Measurements from ENCODE around the gene MPP2.
"Not testable (repeated sequence)": the region's sequence is repeated elsewhere in the genome, so short reads cannot be mapped to it uniquely, and the experiment has no call there.

The MPP2 gene, protein sequence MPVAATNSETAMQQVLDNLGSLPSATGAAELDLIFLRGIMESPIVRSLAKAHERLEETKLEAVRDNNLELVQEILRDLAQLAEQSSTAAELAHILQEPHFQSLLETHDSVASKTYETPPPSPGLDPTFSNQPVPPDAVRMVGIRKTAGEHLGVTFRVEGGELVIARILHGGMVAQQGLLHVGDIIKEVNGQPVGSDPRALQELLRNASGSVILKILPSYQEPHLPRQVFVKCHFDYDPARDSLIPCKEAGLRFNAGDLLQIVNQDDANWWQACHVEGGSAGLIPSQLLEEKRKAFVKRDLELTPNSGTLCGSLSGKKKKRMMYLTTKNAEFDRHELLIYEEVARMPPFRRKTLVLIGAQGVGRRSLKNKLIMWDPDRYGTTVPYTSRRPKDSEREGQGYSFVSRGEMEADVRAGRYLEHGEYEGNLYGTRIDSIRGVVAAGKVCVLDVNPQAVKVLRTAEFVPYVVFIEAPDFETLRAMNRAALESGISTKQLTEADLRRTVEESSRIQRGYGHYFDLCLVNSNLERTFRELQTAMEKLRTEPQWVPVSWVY

GRCh38 chr17:43907425-43907981 is at the start of gene MPP2:
Gene MPP2 (minus strand): TSS chr17:43907536. CDS start chr17:43904460, 3,076 bp downstream.
- DNase-seq: peak; percentile 50 to 96 (median 75)

GRCh38 chr17:43956222-43956621 is 48.9 kb upstream of the MPP2 start:
- no peak for DNase-seq

- no peak for DNase-seq
Observed at GRCh38 chr17:43953746-43954145, 46.4 kb upstream of the MPP2 start, which contains the start of gene PYY. Gene PYY (minus strand): TSS chr17:43953940. CDS start chr17:43953483, 457 bp downstream.

GRCh38 chr17:43952724-43953666 is 45.7 kb upstream of the MPP2 start:
- no peak for DNase-seq

DNA sequence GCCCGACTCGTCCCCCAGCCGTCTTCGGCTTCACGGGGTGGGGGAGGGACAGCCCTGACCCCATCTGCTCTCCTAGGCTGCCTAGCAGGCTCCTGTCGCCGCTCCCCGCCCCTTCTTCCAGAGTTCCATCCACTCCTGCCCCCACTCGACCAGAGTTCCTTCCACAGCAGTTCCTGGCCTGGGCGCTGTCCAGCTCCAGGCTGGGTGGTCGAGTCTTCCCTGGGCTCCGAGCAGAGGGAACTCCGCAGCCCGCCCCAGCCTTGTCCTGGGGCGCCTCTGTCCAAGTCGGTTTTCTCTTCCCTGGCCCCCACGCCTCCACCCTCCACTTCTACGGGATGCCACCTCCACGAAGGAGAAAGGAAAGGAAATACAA is 45.0 kb upstream of the MPP2 start:
- DNase-seq: no peak

DNA sequence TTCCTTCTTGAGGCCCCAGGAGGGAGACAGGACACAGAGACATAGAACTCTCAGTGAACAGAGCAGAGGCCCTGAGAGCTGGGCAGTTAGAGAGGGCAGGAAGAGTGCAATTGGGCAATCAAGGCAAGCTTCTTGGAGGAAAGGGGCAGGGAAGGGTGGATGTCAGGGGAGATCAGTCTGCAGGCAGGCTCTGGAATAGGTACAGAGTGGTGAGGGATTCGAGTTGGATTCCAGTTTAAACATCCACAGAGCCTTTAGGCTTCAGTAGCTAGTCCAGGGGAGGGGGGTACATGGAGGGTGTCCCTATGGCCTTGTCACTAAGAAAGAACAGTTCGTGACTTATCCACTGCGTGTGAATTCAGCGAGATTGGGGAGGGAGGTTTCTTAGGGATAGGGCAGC is 44.4 kb upstream of the MPP2 start:
- DNase-seq: no peak

DNA sequence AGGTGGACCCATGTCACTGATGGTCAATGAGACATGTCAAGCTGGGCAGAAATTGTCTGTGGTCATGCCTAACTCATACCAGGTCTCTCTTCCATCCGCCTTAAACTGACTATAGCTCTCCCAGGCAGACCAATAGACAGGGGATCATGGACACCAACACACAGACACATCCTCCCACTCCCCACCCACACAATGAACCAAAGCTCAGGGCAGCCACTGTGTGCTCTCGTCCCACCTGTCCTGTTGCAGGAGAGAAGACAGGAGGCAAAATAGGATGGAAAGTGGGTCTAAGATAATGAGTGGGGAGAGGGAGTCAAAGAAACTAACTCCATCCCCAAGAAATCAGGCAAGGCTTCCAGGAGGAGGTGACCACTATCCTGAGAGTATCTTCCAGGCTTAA is 43.2 kb upstream of the MPP2 start:
- no peak for DNase-seq

DNA sequence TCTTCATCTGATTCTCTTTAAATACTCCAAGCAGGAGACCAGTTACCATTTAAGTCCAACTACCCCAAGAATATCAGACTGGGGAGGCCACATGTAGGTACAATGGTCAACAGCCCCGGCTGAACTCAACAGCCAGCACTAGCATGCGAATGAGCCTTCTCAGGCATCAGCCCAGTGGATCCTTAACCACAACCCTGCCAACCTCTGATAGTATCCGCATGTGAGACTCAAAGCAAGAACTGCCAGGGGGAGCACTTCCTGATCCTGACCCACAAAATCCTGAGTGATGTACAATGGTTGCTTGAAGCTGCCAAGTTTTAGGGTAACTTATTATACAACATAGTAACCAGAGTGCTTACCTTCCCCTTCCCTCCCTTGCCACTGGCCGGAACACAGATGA is 42.4 kb upstream of the MPP2 start:
- no peak for DNase-seq

DNA sequence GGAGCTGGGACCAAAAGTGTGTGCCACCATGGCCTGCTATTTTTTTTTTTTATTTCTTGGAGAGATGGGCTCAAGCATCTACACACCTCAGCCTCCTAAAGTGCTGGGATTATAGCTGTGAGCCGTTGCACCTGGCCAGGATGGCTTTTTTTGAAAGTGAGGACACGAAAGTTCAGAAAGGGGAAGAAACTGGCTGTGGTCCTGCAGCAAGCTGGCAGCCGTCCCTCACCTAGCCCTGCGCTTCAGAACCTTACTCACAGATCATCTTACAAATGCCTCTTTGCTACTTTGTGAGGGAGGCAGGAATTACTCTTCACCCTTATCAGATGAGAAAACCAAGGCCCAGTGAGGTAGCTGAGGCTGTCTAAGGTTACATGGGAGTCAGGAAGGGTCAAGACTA is 39.4 kb upstream of the MPP2 start:
- no peak for DNase-seq

DNA sequence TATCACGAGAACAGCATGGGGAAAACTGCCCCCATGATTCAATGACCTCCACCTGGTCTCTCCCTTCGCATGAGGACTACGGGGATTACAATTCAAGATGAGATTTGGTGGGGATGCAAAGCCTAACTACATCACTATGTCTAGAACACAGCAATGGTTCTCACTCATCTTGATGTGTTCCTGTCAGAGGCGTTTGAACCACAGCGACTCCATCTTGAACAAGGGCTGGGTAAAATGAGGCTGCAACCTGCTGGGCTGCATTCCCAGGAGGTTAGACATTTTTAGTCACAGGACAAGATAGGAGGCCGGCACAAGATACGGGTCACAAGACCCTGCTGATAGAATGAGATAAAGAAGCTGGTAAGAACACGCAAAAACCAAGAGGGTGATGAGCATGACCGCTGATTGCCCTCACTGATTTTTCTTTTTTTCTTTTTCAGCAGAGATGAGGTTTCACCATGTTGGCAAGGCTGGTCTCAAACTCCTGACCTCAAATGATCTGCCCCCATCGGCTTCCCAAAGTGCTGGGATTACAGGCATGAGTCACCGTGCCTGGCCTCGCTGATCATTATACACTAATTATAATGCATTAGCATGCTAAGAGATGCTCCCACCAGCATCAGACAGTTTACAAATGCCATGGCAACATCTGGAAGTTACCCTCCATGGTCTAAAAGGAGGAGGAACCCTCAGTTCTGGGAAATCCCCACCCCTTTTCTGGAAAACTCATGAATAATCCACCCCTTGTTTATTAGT is 37.9 kb upstream of the MPP2 start:
- no peak for DNase-seq

DNA sequence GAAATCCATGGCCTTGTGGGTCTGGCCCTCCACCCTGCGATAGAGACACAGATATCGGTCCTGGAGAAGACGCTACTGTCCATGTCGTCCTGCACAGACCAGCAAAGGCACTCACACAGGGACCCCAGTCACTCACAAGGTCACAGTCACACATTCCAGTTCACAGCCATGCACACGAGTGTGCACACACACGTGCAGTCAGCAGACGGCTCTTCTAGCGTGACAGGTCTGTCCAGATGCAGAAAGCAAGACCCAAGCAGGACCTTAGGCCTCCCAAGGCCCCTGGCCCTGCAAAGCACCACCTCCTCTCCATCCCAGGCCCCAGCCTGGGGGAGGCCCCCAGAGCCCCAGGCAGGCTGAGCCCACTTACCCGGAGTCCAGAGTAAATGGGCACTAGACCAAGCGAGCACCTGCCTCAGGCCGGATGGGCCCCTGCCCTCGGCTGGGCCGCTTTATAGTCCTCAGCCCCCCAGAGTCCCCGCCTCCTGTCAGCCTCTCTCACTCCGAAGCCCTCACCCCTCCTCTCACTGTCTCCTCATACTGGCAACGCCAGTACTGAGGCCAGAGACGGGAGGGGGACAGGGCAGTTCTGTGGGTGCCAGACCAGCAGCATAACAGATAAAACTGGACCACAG is 34.8 kb upstream of the MPP2 start, which contains the start of gene PPY:
Gene PPY, minus strand, starts transcription at position 426 of the 635 bp plus-strand sequence. CDS start 822 bp downstream, outside the sequence.
- no peak for DNase-seq

GRCh38 chr17:43940630-43941029 is 33.3 kb upstream of the MPP2 start:
- peak in 2 of 51 donors; percentile 2 to 5 for DNase-seq

DNA sequence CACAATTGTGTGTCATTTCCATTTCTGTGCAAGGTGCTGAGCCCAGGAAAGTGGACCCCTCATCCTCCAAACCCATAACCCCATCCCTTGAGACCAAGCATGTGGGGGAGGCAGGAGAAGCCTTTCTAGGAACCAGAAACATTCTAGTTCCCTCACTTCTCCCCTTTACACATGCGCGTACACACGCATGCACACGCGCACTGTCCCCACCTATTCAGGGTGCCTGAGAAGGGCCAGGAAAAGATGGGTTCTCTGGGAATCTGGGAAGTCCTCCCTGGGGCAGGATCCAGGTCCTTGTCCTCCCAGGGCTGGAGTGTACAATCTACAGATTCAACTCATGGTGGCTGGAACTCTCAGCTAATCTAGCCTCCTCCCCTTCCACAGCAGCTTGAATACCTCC is 32.5 kb upstream of the MPP2 start:
- no peak for DNase-seq

GRCh38 chr17:43939452-43939851 is 32.1 kb upstream of the MPP2 start:
- DNase-seq: not testable (repeated sequence)

GRCh38 chr17:43938838-43939182 is 31.5 kb upstream of the MPP2 start:
- no peak for DNase-seq

- DNase-seq: no peak
Observed at GRCh38 chr17:43936434-43936833, 29.1 kb upstream of the MPP2 start.

GRCh38 chr17:43935926-43936261 is 28.6 kb upstream of the MPP2 start:
- DNase-seq: no peak

GRCh38 chr17:43935204-43935925 is 28.0 kb upstream of the MPP2 start:
- no peak for DNase-seq

DNA sequence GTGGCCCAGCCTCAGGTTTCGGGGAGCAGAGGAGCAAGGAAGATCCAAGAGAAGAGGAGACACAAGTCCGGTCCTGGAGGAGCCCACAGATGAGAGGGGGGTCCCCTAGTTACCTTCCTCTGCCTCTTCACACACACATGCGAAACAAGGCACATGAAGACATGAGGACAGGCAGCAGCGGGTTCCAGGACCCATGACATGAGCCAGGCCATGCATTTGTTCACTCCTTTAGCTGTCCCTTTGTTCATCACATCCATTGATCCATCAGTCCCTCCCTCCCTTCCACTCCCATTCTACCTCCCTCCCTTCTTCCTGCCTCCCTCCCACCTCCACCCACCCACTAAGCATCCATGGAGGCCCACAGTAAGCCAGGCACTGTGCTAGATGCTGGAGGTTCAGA is 25.6 kb upstream of the MPP2 start:
- no peak for DNase-seq

GRCh38 chr17:43932357-43932756 is 25.0 kb upstream of the MPP2 start:
- no peak for DNase-seq
